ENCODE measurements around the gene PC.
"Not testable (repeated sequence)": the region's sequence is repeated elsewhere in the genome, so short reads cannot be mapped to it uniquely, and the experiment has no call there.

Gene PC

GRCh38 chr11:66834539-66834845 is 123.7 kb downstream of the PC start:
- DNase-seq = no peak

GRCh38 chr11:66824573-66824972 is 133.6 kb downstream of the PC start:
- DNase-seq = not testable (repeated sequence)

- no peak for DNase-seq
These were observed 134.5 kb downstream of the PC start for GRCh38 chr11:66823700-66824099.

- no peak for DNase-seq
These were observed 137.3 kb downstream of the PC start for GRCh38 chr11:66820901-66821300.

- no peak for DNase-seq
These were observed 137.8 kb downstream of the PC start for GRCh38 chr11:66820381-66820780.

GRCh38 chr11:66818231-66818955 is 139.8 kb downstream of the PC start:
- no peak for DNase-seq

GRCh38 chr11:66815646-66816045 is 142.5 kb downstream of the PC start:
- DNase-seq = no peak

- no peak for DNase-seq
These were observed 143.5 kb downstream of the PC start for GRCh38 chr11:66814678-66815077.

- no peak for DNase-seq
These were observed 147.5 kb downstream of the PC start for GRCh38 chr11:66810576-66811185.

GRCh38 chr11:66809592-66809991 is 148.6 kb downstream of the PC start:
- no peak for DNase-seq

- DNase-seq = no peak
These were observed 157.3 kb downstream of the PC start for GRCh38 chr11:66800720-66801428.

GRCh38 chr11:66799815-66800214 is 158.4 kb downstream of the PC start:
- not testable (repeated sequence) for DNase-seq

All from NCI-H748 treated with DMSO at 0.1 percent for 48 hours (cell line).